Neuronal stem cell (in vitro differentiated cells): ENCODE measurements around the gene NOP16. TPM values are rescaled to one million over a fixed set of nuclear protein-coding genes. Genes with fewer than 3 reads are reported as not detected.

Experiments used
- DNase-seq: peaks from one replicate; pipeline ENCODE4 v3.0.0-alpha.2; 2013; ENCODE audit warnings: low spot score
- H2AFZ ChIP-seq: one replicate; pipeline ENCODE4 v1.6.1; 2013; ENCODE audit warnings: mild to moderate bottlenecking, low read length, inconsistent platforms
- H2AK5ac ChIP-seq: 2 replicates; pipeline ENCODE4 v1.6.1; 2013; ENCODE audit warnings: low read depth, mild to moderate bottlenecking, inconsistent platforms, low read length, moderate library complexity, mixed read lengths
- H2BK120ac ChIP-seq: 2 replicates; pipeline ENCODE4 v1.6.1; 2013; ENCODE audit warnings: low read depth, mild to moderate bottlenecking, inconsistent platforms, low read length, moderate library complexity, mixed read lengths
- H2BK12ac ChIP-seq: one replicate; pipeline ENCODE4 v1.6.1; 2013; ENCODE audit warnings: low read length, inconsistent platforms
- H2BK15ac ChIP-seq: 2 replicates; pipeline ENCODE4 v1.6.1; 2013; ENCODE audit warnings: mild to moderate bottlenecking, low read length, inconsistent platforms, mixed read lengths
- H2BK5ac ChIP-seq: one replicate; pipeline ENCODE4 v1.6.1; 2013; ENCODE audit warnings: inconsistent platforms, mild to moderate bottlenecking, low read length, moderate library complexity
- H3K14ac ChIP-seq: one replicate; pipeline ENCODE4 v1.6.1; 2013; ENCODE audit warnings: low read length, inconsistent platforms
- H3K18ac ChIP-seq: 2 replicates; pipeline ENCODE4 v1.6.1; 2013; ENCODE audit warnings: low read length, inconsistent platforms
- H3K23ac ChIP-seq: 2 replicates; pipeline ENCODE4 v1.6.1; 2013; ENCODE audit warnings: low read depth, mild to moderate bottlenecking, mixed read lengths, low read length, inconsistent platforms; ENCODE audit not compliant: poor library complexity
- H3K27ac ChIP-seq: replicated peaks from 3 replicates; pipeline ENCODE4 v1.5.1; 2013; ENCODE audit warnings: low read length, inconsistent platforms
- H3K27me3 ChIP-seq, 3 experiments: 2 replicates each; pipeline ENCODE4 v1.6.1; 2013; ENCODE audit warnings: low read length in 3 of 3, mild to moderate bottlenecking in 2 of 3, inconsistent platforms in 1 of 3, low read depth in 1 of 3, mixed read lengths in 1 of 3, moderate library complexity in 1 of 3; ENCODE audit not compliant: control insufficient read depth in 3 of 3, insufficient read depth in 3 of 3
- H3K36me3 ChIP-seq, 2 donors: replicated peaks in 1 of 2; 2 replicates each; pipeline ENCODE4 v1.6.1; 2013; ENCODE audit warnings: low read length in 2 of 2; ENCODE audit not compliant: control insufficient read depth in 2 of 2, insufficient read depth in 2 of 2
- H3K4ac ChIP-seq: 2 replicates; pipeline ENCODE4 v1.6.1; 2013; ENCODE audit warnings: inconsistent platforms, mild to moderate bottlenecking, low read length, moderate library complexity
- H3K4me1 ChIP-seq, 2 donors: 1 replicate in 1 of 2; 2 replicates in 1 of 2; pipeline ENCODE4 v1.6.1; 2013; ENCODE audit warnings: low read length in 2 of 2, low read depth in 1 of 2; ENCODE audit not compliant: control insufficient read depth in 2 of 2, insufficient read depth in 1 of 2
- H3K4me2 ChIP-seq: one replicate; pipeline ENCODE4 v1.6.1; 2013; ENCODE audit warnings: mild to moderate bottlenecking, low read length, inconsistent platforms; ENCODE audit not compliant: insufficient read depth, poor library complexity, severe bottlenecking
- H3K4me3 ChIP-seq, 2 donors: 2 replicates each; pipeline ENCODE4 v1.5.1; 2013; ENCODE audit warnings: low read length in 2 of 2, mild to moderate bottlenecking in 2 of 2, inconsistent platforms in 1 of 2, moderate library complexity in 1 of 2
- H3K79me1 ChIP-seq: one replicate; pipeline ENCODE4 v1.6.1; 2013; ENCODE audit warnings: low read depth, mild to moderate bottlenecking, inconsistent platforms, low read length, moderate library complexity
- H3K9ac ChIP-seq: one replicate; pipeline ENCODE4 v1.6.1; 2013; ENCODE audit warnings: mild to moderate bottlenecking, low read depth, low read length, inconsistent platforms; ENCODE audit not compliant: poor library complexity
- H3K9me3 ChIP-seq, 2 donors: replicated peaks in 1 of 2; 2 replicates each; pipeline versions ENCODE3 to v1.6.1; 2013; ENCODE audit warnings: low read length in 2 of 2, mild to moderate bottlenecking in 2 of 2, inconsistent platforms in 1 of 2, low read depth in 1 of 2, mixed read lengths in 1 of 2, moderate library complexity in 1 of 2; ENCODE audit not compliant: control insufficient read depth in 2 of 2, insufficient read depth in 1 of 2
- H4K8ac ChIP-seq: one replicate; pipeline ENCODE4 v1.6.1; 2013; ENCODE audit warnings: low read depth, mild to moderate bottlenecking, inconsistent platforms, low read length, moderate library complexity
- H4K91ac ChIP-seq: one replicate; pipeline ENCODE4 v1.6.1; 2013; ENCODE audit warnings: low read length, low read depth, mild to moderate bottlenecking, inconsistent platforms; ENCODE audit not compliant: poor library complexity
- WGBS, 2 donors: extraction: QIAGEN DNeasy Blood & Tissue Kit; methylation state at CpG; one replicate each; pipeline ENCODE4 v1.1.7; 2013; ENCODE audit warnings: missing lambda C conversion rate in 2 of 2, mixed read lengths in 1 of 2; ENCODE audit not compliant: insufficient read length in 2 of 2, insufficient replicate concordance in 1 of 2; ENCODE audit errors: extremely low coverage in 2 of 2; 5-methylcytosine and 5-hydroxymethylcytosine counted together
- polyA plus RNA-seq, 2 experiments: library from polyadenylated mRNA; stranded (reverse); fragments of 200-250 nt; gene quantifications; one replicate each; pipeline ENCODE4 v1.2.3, GENCODE V29; 2013

Gene NOP16
- polyA plus RNA-seq (2013, experiment 1 of 2) = 11.9 TPM
- polyA plus RNA-seq (2013, experiment 2 of 2) = 11.7 TPM

GRCh38 chr5:176388444-176389134, at the start of gene NOP16, which contains the start of gene HIGD2A:
Gene NOP16 (minus strand): TSS chr5:176388598. CDS start chr5:176388539, 59 bp downstream.
Gene HIGD2A (plus strand): TSS chr5:176388751. CDS start chr5:176388820, 69 bp downstream.
- peak within 1 kb of the TSS; percentile 30 for H2BK15ac ChIP-seq
- peak within 1 kb of the TSS; percentile 97 for H3K9ac ChIP-seq
- H2AK5ac ChIP-seq = no peak within 1 kb of the TSS
- peaks cover 3% of the 10 kb centered on the region for H3K79me1 ChIP-seq
- peaks cover 1 to 10% of the 10 kb centered on the region in 2 donors for H3K4me1 ChIP-seq
- peak within 1 kb of the TSS; percentile 49 for H3K14ac ChIP-seq
- peak within 1 kb of the TSS; percentile 76 for H3K18ac ChIP-seq
- no peak within 1 kb of the TSS for H2BK120ac ChIP-seq
- no peaks in the 10 kb centered on the region for H3K27me3 ChIP-seq
- no peak within 1 kb of the TSS for H3K4ac ChIP-seq
- no CpG with 5 or more reads among the region's 47 CpGs for WGBS, 2 donors
- H2AFZ ChIP-seq = peak within 1 kb of the TSS; percentile 92
- peak; percentile 98 for DNase-seq
- H4K91ac ChIP-seq = no peak within 1 kb of the TSS
- peak within 1 kb of the TSS; percentile 70 for H3K23ac ChIP-seq
- no peak within 1 kb of the TSS for H2BK12ac ChIP-seq
- no peak within 1 kb of the TSS for H4K8ac ChIP-seq
- peak within 1 kb of the TSS; percentile 84 to 89 for H3K4me3 ChIP-seq
- peak within 1 kb of the TSS; percentile 98 for H3K4me2 ChIP-seq
- peak within 1 kb of the TSS; percentile 90 for H3K27ac ChIP-seq
- H3K9me3 ChIP-seq = no peaks in the 10 kb centered on the region
- peak within 1 kb of the TSS; percentile 83 for H2BK5ac ChIP-seq
- peaks cover 13 to 65% of the 10 kb centered on the region in 2 donors for H3K36me3 ChIP-seq

GRCh38 chr5:176436656-176437055, 48.3 kb upstream of the NOP16 start:
- Histone ChIP-seq H3K14ac (no peak overlapping the region), H3K4ac (no peak overlapping the region), H3K18ac (no peak overlapping the region), H3K79me1 (no peaks in the 10 kb centered on the region), H3K9ac (no peak overlapping the region), H3K36me3 (no peaks in the 10 kb centered on the region), H2AK5ac (no peak overlapping the region), H4K91ac (no peak overlapping the region), H3K9me3 (no peaks in the 10 kb centered on the region), H2BK15ac (no peak overlapping the region), H3K23ac (no peak overlapping the region), H3K4me3 (no peak overlapping the region), H3K27me3 (peaks cover 0 to 10% (median 0%) of the 10 kb centered on the region in 3 experiments), H2BK12ac (no peak overlapping the region), H2BK5ac (no peak overlapping the region), H2AFZ (no peak overlapping the region), H3K4me1 (no peaks in the 10 kb centered on the region), H3K4me2 (no peak overlapping the region), H4K8ac (no peak overlapping the region), H2BK120ac (no peak overlapping the region), H3K27ac (no peak overlapping the region)
- DNase-seq = no peak
- no CpG with 5 or more reads among the region's 5 CpGs for WGBS, 2 donors

- H2BK15ac ChIP-seq = no peak overlapping the region
- H3K23ac ChIP-seq = no peak overlapping the region
- no peak overlapping the region for H3K14ac ChIP-seq
- no peak overlapping the region for H2AK5ac ChIP-seq
- H2AFZ ChIP-seq = no peak overlapping the region
- H2BK120ac ChIP-seq = no peak overlapping the region
- no peak for DNase-seq
- no peaks in the 10 kb centered on the region for H3K9me3 ChIP-seq
- no peak overlapping the region for H3K27ac ChIP-seq
- H2BK12ac ChIP-seq = no peak overlapping the region
- no CpG with 5 or more reads among the region's 5 CpGs for WGBS, 2 donors
- no peaks in the 10 kb centered on the region for H3K4me1 ChIP-seq
- no peak overlapping the region for H3K18ac ChIP-seq
- no peak overlapping the region for H3K4me3 ChIP-seq
- H2BK5ac ChIP-seq = no peak overlapping the region
- H3K36me3 ChIP-seq = no peaks in the 10 kb centered on the region
- no peak overlapping the region for H3K4ac ChIP-seq
- no peak overlapping the region for H3K9ac ChIP-seq
- H3K4me2 ChIP-seq = no peak overlapping the region
- no peaks in the 10 kb centered on the region for H3K79me1 ChIP-seq
- H4K8ac ChIP-seq = no peak overlapping the region
- H3K27me3 ChIP-seq = no peaks in the 10 kb centered on the region
- H4K91ac ChIP-seq = no peak overlapping the region
Measured at GRCh38 chr5:176432707-176433106, 44.3 kb upstream of the NOP16 start.

GRCh38 chr5:176429972-176430371, 41.6 kb upstream of the NOP16 start:
- Histone ChIP-seq H3K14ac (no peak overlapping the region), H2BK12ac (no peak overlapping the region), H2BK15ac (no peak overlapping the region), H3K4ac (no peak overlapping the region), H3K79me1 (no peaks in the 10 kb centered on the region), H3K18ac (no peak overlapping the region), H3K9ac (no peak overlapping the region), H4K8ac (no peak overlapping the region), H3K4me3 (no peak overlapping the region), H3K36me3 (no peaks in the 10 kb centered on the region), H2AK5ac (no peak overlapping the region), H3K4me1 (no peaks in the 10 kb centered on the region), H3K27ac (no peak overlapping the region), H3K9me3 (no peaks in the 10 kb centered on the region), H2AFZ (peak overlapping the region; percentile 56), H3K23ac (no peak overlapping the region), H4K91ac (no peak overlapping the region), H2BK5ac (no peak overlapping the region), H3K4me2 (no peak overlapping the region), H2BK120ac (no peak overlapping the region), H3K27me3 (no peaks in the 10 kb centered on the region)
- no CpG with 5 or more reads among the region's 4 CpGs for WGBS, 2 donors
- DNase-seq = no peak
